HEK293 (cell line): Measurements from ENCODE around the gene MYH3.

ENCODE experiments used
- HOXA7 ChIP-seq: sonication (generic); formaldehyde crosslinking; IDR thresholded peaks from 2 replicates; pipeline ENCODE4 v1.8.1; 2022; ENCODE audit warnings: missing genetic modification reagents, borderline replicate concordance
- MYNN ChIP-seq: fragments of 450-650 bp; formaldehyde crosslinking; IDR thresholded peaks from 2 replicates; pipeline ENCODE4 v1.5.1; 2016; ENCODE audit warnings: missing biosample characterization, missing genetic modification characterization, borderline replicate concordance
- YY1 ChIP-seq: fragments of 450-650 bp; formaldehyde crosslinking; IDR thresholded peaks from 2 replicates; pipeline ENCODE4 v1.5.1; 2018; ENCODE audit warnings: missing biosample characterization, missing genetic modification characterization
- ZBTB1 ChIP-seq: fragments of 450-650 bp; formaldehyde crosslinking; IDR thresholded peaks from 2 replicates; pipeline ENCODE4 v1.5.1; 2016; ENCODE audit warnings: missing biosample characterization, missing genetic modification characterization
- ZNF112 ChIP-seq: fragments of 450-650 bp; formaldehyde crosslinking; IDR thresholded peaks from 2 replicates; pipeline ENCODE4 v1.5.0; 2017; ENCODE audit warnings: missing biosample characterization, missing genetic modification characterization
- ZNF155 ChIP-seq: fragments of 450-650 bp; formaldehyde crosslinking; IDR thresholded peaks from 2 replicates; pipeline ENCODE4 v1.5.1; 2016; ENCODE audit warnings: missing biosample characterization, missing genetic modification characterization
- ZNF423 ChIP-seq: fragments of 450-650 bp; formaldehyde crosslinking; IDR thresholded peaks from 2 replicates; pipeline ENCODE4 v1.5.1; 2016; ENCODE audit warnings: missing biosample characterization, missing genetic modification characterization
- ZNF701 ChIP-seq: fragments of 450-650 bp; formaldehyde crosslinking; IDR thresholded peaks from 2 replicates; pipeline ENCODE4 v1.5.1; 2016; ENCODE audit warnings: missing biosample characterization, missing genetic modification characterization
- ZNF777 ChIP-seq: fragments of 450-650 bp; formaldehyde crosslinking; IDR thresholded peaks from 2 replicates; pipeline ENCODE4 v1.5.1; 2017; ENCODE audit warnings: missing biosample characterization, missing genetic modification characterization, borderline replicate concordance
- TF ChIP-seq, protein P1 (sequence below): fragments of 450-650 bp; formaldehyde crosslinking; IDR thresholded peaks from 2 replicates; pipeline ENCODE4 v1.5.1; 2016; ENCODE audit warnings: missing biosample characterization, missing genetic modification characterization
- TF ChIP-seq, protein P2 (sequence below): fragments of 450-650 bp; IDR thresholded peaks from 2 replicates; pipeline ENCODE4 v1.5.1; 2018; ENCODE audit warnings: missing biosample characterization, missing genetic modification characterization
- TF ChIP-seq, protein P3 (sequence below): fragments of 450-650 bp; formaldehyde crosslinking; IDR thresholded peaks from 2 replicates; pipeline ENCODE4 v1.5.1; 2016; ENCODE audit warnings: missing biosample characterization, missing genetic modification characterization

DNA sequence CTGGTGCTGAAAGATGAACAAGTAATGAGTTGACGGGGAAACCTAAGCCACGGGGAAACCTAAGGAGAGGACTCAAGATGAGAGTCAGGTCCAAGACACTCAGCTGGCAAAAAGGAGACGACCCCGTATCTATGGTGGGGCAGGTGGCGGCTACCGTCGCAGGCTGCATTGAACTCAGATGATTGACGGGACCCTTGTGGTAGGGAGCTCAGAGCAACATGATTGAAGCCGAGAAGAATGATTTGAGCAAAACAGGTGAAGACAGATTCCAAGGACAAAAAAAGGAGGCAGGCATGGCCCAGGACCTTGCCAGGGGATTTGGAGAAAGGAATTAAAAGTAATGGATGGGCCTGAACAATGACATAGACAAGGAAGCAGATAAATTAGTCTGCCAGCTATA is 7.5 kb upstream of the MYH3 start:
- no peak for TF ChIP-seq ZNF155 (tag by site-specific recombination)
- no peak for TF ChIP-seq ZNF701 (tag by site-specific recombination)
- TF ChIP-seq HOXA7: no peak
- TF ChIP-seq, protein P1, sequence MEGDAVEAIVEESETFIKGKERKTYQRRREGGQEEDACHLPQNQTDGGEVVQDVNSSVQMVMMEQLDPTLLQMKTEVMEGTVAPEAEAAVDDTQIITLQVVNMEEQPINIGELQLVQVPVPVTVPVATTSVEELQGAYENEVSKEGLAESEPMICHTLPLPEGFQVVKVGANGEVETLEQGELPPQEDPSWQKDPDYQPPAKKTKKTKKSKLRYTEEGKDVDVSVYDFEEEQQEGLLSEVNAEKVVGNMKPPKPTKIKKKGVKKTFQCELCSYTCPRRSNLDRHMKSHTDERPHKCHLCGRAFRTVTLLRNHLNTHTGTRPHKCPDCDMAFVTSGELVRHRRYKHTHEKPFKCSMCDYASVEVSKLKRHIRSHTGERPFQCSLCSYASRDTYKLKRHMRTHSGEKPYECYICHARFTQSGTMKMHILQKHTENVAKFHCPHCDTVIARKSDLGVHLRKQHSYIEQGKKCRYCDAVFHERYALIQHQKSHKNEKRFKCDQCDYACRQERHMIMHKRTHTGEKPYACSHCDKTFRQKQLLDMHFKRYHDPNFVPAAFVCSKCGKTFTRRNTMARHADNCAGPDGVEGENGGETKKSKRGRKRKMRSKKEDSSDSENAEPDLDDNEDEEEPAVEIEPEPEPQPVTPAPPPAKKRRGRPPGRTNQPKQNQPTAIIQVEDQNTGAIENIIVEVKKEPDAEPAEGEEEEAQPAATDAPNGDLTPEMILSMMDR (tag by site-specific recombination): no peak
- no peak for TF ChIP-seq ZBTB1 (tag by site-specific recombination)
- no peak for TF ChIP-seq MYNN (tag by site-specific recombination)
- TF ChIP-seq ZNF423 (tag by site-specific recombination): no peak
- TF ChIP-seq ZNF777 (tag by site-specific recombination): no peak
- TF ChIP-seq, protein P2, sequence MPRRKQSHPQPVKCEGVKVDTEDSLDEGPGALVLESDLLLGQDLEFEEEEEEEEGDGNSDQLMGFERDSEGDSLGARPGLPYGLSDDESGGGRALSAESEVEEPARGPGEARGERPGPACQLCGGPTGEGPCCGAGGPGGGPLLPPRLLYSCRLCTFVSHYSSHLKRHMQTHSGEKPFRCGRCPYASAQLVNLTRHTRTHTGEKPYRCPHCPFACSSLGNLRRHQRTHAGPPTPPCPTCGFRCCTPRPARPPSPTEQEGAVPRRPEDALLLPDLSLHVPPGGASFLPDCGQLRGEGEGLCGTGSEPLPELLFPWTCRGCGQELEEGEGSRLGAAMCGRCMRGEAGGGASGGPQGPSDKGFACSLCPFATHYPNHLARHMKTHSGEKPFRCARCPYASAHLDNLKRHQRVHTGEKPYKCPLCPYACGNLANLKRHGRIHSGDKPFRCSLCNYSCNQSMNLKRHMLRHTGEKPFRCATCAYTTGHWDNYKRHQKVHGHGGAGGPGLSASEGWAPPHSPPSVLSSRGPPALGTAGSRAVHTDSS (tag by site-specific recombination): no peak
- TF ChIP-seq, protein P3, sequence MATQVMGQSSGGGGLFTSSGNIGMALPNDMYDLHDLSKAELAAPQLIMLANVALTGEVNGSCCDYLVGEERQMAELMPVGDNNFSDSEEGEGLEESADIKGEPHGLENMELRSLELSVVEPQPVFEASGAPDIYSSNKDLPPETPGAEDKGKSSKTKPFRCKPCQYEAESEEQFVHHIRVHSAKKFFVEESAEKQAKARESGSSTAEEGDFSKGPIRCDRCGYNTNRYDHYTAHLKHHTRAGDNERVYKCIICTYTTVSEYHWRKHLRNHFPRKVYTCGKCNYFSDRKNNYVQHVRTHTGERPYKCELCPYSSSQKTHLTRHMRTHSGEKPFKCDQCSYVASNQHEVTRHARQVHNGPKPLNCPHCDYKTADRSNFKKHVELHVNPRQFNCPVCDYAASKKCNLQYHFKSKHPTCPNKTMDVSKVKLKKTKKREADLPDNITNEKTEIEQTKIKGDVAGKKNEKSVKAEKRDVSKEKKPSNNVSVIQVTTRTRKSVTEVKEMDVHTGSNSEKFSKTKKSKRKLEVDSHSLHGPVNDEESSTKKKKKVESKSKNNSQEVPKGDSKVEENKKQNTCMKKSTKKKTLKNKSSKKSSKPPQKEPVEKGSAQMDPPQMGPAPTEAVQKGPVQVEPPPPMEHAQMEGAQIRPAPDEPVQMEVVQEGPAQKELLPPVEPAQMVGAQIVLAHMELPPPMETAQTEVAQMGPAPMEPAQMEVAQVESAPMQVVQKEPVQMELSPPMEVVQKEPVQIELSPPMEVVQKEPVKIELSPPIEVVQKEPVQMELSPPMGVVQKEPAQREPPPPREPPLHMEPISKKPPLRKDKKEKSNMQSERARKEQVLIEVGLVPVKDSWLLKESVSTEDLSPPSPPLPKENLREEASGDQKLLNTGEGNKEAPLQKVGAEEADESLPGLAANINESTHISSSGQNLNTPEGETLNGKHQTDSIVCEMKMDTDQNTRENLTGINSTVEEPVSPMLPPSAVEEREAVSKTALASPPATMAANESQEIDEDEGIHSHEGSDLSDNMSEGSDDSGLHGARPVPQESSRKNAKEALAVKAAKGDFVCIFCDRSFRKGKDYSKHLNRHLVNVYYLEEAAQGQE (tag by site-specific recombination): no peak
- no peak for TF ChIP-seq YY1 (tag by site-specific recombination)
- no peak for TF ChIP-seq ZNF112
